ENCODE results near the gene SPATA12.

SPATA12 gene

DNA sequence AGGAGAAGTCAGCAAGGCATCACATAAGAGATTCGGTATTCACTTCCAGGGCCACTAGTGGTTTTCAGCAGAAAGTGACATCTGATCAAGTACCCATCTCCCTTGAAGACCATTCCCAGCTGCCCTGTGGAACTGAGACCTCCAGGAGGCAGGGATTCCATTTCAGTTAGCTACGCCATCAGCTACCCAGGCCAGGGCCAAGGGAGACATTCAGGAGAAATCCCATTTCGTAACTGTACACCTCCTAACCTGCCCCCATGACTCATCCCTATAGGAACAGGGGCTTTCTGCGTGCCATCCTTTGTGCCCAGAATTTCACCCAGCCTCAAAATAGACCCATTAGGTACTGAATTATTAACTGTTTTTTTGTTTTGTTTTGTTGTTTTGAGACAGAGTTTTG lies 24.7 kb downstream of the SPATA12 start:
- no peak for DNase-seq

- no peak for DNase-seq
These were observed 25.7 kb downstream of the SPATA12 start for GRCh38 chr3:57086201-57086600.

- DNase-seq, result no peak
These were observed 27.1 kb downstream of the SPATA12 start for GRCh38 chr3:57087361-57088092.

- no peak for DNase-seq
These were observed 28.0 kb downstream of the SPATA12 start for GRCh38 chr3:57088503-57088902.

- DNase-seq, result no peak
These were observed 28.6 kb downstream of the SPATA12 start for GRCh38 chr3:57089043-57089442.

DNA sequence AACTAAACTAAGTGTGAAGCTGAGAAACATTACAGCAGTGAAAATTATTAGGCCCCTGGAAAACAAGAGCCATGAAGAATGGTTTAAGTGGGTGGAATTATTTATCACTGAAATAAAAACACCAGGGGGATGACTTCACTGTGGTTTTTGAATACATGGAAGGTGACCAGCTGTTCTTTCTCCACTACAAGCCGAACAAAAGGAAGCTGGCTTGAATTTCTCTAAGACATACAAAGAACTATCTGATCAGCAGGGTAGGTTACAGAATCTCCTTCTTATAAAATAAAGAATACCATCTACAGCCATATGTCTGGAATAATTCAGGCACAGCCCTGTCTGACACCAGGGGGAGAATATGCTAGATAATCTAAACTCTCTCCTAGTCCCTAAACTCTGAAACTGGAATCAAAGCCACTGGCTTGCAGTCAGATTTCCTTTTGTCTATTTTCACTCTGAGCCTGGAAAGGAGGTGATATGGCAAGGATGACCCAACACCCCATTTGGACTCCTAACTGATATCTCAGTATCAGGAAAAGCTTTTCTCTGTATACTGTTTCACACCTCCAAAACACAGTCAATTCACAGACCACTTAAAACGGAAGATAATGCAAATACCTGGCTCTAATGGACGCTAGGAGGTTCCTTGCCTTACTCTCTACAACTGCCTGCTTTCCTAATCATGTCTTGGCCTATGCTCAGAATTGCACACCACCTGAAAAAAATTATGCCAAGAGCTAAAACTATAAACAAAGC lies 31.2 kb downstream of the SPATA12 start:
- no peak for DNase-seq

DNA sequence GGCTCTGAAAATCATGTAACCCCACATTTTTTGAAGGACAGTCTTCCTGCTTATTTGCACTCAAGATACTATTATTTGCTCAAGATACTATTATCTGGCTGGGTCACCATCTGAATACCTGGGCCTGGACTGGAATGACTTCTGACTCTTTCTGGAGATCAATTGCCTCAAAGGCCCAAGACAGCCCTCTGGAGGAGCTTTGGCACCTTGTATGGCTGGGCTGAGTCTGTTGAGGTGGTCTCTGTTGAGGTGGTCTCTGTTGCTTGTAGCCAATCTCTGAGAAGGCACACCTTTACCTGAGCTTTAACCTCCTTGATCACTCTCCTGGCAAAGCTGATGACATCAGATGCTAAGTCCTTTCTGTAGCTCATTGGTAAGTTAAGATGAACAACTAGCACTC lies 33.0 kb downstream of the SPATA12 start:
- no peak for DNase-seq

- no peak for DNase-seq
These were observed 33.6 kb downstream of the SPATA12 start for GRCh38 chr3:57093971-57094535.

DNA sequence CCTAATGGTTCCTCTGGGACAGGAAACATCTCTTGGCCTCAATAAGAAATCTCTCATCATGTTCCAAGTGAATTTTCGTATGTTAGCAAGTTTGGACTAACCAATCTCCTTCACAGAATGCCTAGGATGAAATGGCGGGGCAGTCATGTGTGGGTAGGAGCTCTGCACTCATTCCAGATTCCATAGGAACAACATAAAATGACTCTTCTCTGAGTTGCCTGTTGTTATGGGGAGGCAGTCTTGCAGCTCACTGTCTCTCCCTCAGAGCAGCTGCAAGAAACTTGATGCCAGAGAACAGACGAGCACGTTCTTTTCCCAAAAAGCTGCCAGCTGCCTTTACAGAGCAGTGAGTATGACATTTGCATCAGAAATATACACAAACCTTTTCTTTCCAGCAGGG lies 34.1 kb downstream of the SPATA12 start:
- no peak for DNase-seq

GRCh38 chr3:57095363-57095762 lies 34.9 kb downstream of the SPATA12 start:
- no peak for DNase-seq

DNA sequence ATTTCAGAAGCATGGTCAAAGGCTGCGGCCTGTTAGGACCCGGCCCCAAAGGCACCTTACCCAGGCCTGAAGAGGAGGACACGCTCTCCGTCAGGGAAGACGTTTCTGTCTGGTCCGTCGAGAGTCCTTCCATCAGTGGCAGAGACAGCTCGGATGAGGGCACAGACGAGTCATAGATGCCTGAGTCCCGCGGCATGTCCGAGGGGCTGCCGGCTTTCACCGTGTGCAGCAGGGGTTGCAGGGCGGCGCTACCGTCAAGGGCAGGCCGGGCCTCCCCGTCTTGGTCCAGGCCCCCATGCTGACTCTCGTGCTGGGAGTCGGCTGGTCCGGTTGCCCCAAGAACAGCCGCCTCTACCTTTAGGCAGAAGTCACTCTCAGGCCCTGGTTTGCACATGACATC lies 37.1 kb downstream of the SPATA12 start:
- no peak for DNase-seq

DNA sequence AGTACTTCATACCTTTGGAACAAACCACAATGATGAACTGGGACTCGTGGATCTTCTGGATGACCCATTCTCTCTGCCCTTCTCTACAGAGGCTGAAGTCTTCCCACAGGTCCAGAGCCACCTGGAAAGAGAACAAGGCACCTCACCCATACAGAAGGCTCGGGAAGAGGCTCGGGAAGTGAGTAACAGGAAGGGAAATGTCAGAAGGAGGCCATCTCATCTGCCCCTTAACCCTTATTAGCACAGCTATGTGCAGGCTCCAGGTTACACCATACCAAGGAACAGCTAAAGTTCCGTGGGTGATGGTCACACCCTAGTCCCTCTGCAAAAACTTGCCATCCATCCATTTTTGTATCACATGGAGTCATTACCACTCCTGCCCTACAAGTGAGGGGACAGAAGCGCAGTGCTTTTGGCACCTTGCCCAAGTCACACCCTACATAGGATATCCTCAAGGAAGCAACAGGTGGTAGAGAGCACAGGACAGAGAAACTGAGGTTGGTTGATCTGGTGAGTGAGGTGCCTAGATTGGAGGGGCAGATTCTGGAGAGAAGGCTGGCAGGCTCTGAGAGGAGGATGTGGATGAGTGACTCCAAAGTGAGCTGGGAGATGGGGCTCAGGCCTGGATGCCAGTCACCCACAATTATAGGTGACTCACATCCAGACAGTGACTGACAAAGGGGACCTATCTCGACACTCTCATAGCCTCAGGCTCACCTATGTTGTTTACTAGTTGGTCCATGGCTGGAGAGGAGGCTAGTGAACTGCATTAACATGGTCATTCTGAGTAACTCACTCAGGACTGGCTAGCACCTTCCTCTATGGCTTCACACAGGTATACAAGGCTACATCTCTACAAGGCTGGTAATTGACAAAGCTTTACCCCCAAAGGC lies 38.2 kb downstream of the SPATA12 start:
- DNase-seq, result no peak

DNA sequence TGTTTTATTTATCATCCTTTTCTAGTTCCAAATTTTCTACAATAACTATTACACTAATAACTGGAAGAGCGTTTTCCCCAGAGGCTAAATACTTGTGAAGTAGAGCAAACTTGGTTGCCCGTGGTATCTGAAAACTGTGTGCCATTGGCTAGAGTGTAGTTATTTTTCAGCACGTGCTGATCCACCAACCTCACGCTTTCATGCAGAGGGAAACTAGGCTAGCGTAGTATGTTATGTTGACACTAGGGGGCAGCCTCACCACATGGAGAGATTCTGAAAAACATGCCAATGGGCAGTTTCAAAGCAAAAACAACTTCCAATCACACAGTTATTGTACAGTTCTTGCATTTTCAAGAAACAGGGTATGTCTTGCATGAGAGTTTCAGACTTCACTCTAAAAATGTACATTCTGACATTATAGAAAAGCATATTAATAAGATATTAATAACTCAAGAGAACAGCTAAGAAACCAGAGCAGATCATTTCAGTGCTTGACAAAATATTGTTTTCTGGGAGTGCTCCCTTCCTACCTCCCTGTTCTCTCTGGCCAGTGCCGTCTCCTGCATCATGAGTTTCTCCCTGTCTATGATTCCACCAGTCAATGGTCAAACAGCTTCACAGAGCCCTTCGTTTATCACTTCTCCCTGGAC lies 39.7 kb downstream of the SPATA12 start:
- no peak for DNase-seq

DNA sequence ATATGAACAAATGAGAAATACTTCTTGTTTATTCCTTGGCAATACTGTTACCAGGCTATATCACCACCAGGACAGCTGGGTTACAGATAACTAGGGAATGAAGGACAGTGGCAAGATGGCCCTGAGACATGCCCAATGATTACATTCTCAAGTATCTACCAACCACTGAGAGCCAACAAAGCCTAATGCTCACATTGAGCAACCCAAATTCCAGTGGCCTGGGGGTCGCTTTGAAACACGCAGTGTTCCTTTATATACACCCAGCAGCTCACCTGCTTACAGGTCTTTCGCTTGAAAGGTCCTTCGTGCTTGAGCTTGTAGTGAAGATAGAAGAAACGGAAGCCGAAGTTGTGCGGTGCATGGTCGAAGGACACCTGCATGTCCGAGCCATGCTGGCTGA lies 45.1 kb downstream of the SPATA12 start:
- DNase-seq, result no peak

- no peak for DNase-seq
These were observed 48.2 kb downstream of the SPATA12 start for GRCh38 chr3:57108684-57109083.

DNA sequence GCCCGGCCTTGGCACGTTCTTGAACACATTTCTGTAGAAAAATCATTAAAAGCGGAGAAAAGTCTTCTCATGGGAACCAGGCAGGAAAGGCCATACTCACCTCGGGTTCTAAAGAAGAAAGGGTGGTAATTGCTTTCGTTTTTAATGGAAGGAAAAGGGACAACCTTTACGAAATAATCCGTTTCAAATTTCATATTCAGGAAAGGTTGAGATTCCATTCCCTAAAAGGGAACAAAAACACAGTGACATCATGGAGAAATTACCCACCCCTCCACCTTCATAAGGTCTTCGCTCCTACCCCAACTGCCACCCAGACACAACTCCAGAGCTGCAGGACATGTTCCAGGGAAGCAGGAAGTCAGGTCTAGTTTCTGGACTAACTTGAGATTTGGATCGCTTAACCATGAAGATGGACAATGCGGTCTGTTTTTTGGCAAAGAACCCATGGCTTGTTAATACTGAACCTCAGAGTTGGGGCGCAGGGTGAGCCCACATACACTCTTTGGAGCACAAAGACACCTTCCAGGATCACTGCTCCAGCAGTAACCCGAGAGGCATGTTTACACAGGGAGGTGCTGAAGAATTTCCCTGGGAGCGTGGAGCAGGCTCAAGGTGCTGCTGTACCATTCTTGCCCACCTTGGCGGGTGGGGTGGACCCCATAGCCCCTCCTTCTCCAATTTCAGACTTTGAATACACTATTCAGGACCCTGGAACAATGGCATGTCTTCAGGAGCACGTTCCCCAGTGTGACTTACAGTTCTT lies 49.2 kb downstream of the SPATA12 start:
- no peak for DNase-seq

GRCh38 chr3:57110214-57110613 lies 49.8 kb downstream of the SPATA12 start:
- DNase-seq, result no peak

GRCh38 chr3:57110798-57111197 lies 50.3 kb downstream of the SPATA12 start:
- DNase-seq, result no peak

GRCh38 chr3:57112206-57112605 lies 51.7 kb downstream of the SPATA12 start:
- DNase-seq, result no peak

DNA sequence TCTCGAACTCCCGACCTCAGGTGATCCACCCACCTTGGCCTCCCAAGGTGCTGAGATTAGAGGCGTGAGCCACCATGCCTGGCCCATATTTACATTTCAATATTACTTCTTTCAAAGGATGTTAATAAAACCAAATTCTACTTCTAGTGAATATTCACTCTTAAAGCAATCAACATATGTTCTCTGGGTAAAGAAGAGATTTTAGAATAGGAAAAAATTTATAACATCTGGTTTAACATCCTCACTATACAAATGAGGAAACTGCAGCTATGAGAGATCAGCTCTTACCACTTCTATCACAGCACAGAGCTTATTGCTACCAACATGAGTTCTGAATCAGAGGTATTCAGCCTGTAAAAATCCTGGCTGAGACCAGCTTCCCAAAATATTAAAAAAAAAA lies 56.0 kb downstream of the SPATA12 start:
- no peak for DNase-seq

DNA sequence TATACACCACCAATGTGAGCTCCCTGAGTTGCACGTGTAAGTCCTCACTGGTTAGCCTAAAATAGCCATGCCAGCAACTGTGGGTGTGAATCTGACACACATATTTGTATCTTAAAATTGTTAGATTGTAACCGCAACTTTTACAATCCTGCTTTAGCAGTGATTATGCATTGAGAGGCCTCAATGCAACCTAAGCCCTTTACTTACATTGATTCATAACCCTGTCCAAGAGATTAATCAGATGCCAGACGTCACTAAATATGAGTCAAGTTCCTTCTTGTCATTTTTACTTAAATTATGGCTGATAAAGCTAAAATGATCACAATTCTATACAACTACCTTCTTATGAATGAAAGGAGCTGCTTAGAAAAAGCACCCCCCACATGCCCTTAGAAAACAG lies 57.8 kb downstream of the SPATA12 start:
- DNase-seq, result no peak

DNA sequence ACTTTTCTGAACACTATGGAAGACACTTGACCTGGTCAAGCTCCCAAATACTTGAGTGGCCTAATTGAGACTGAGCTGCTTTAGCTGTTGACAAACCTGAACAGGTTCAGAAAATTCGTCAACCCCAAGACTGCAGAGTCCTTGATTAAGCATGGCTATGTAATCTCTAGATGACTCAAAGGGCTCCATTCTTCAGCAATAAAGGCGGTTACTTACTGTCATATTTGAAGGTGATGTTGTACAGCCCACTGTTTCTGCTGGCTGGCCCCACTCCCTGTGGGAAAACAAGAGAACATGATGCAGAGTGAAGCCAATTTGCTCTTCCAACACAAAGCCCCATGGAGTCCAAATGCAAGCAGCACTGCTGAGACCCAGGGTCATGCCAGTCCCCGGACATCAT lies 59.6 kb downstream of the SPATA12 start:
- DNase-seq, result no peak

Data from effector CD8-positive, alpha-beta T cell (primary cell).